Activated CD8-positive, alpha-beta T cell treated with anti-CD3 and anti-CD28 coated beads, Interleukin-2, amount 10 ng/mL, durations not matched to agents 7 days and 5 days (primary cell): ENCODE measurements around the gene FAT3. TPM values are rescaled to one million over a fixed set of nuclear protein-coding genes. Genes with fewer than 3 reads are reported as not detected.

Experiments
- ATAC-seq: fragments of 150-1000 bp; cut with Tn5 transposase; one replicate; pipeline ENCODE4 v1.10.0; 2021; ENCODE audit warnings: moderate library complexity
- CTCF ChIA-PET: fragments of 350-600 bp; sonication (Branson Sonifier 250); formaldehyde crosslinking; loops from one replicate; lab custom pipeline; 2021; ENCODE audit warnings: antibody characterized with exemption; lab: Charles Lee
- POLR2A ChIA-PET: fragments of 350-600 bp; sonication (Branson Sonifier 250); formaldehyde crosslinking; loops from one replicate; lab custom pipeline; 2021; ENCODE audit warnings: antibody characterized with exemption; lab: Charles Lee
- DNase-seq: peaks from one replicate; pipeline ENCODE4 v3.0.0-alpha.2; 2020
- H3K27ac Mint-ChIP-seq: one replicate; pipeline ENCODE4 v1.8.0; 2021; ENCODE audit warnings: mild to moderate bottlenecking, mixed read lengths
- H3K27me3 Mint-ChIP-seq: one replicate; pipeline ENCODE4 v1.8.0; 2021; ENCODE audit warnings: low read depth, mixed read lengths
- H3K36me3 Mint-ChIP-seq: one replicate; pipeline ENCODE4 v1.8.0; 2021; ENCODE audit warnings: low read depth, mixed read lengths
- H3K4me1 Mint-ChIP-seq: one replicate; pipeline ENCODE4 v1.8.0; 2021; ENCODE audit warnings: low read depth, mixed read lengths
- H3K4me3 Mint-ChIP-seq: one replicate; pipeline ENCODE4 v1.8.0; 2021; ENCODE audit warnings: mild to moderate bottlenecking, mixed read lengths
- H3K9me3 Mint-ChIP-seq: one replicate; pipeline ENCODE4 v1.8.0; 2022; ENCODE audit warnings: mixed read lengths; ENCODE audit not compliant: insufficient read depth
- total RNA-seq, 2 experiments: library from RNA; stranded (reverse); gene quantifications; one replicate each; pipeline ENCODE4 v1.2.3, GENCODE V29; 2021

FAT3 gene
- total RNA-seq, 2 experiments from 2014 or later: not detected

GRCh38 chr11:92245700-92246271 lies 21.2 kb downstream of the FAT3 start:
- Mint-ChIP-seq H3K27ac (no peak overlapping the region), H3K4me3 (no peak overlapping the region), H3K4me1 (no peaks in the 10 kb centered on the region), H3K9me3 (no peaks in the 10 kb centered on the region), H3K27me3 (no peaks in the 10 kb centered on the region), H3K36me3 (no peaks in the 10 kb centered on the region)
- ChIA-PET POLR2A (no interaction called here), CTCF (no interaction called here)
- DNase-seq: no peak
- ATAC-seq: no peak

DNA sequence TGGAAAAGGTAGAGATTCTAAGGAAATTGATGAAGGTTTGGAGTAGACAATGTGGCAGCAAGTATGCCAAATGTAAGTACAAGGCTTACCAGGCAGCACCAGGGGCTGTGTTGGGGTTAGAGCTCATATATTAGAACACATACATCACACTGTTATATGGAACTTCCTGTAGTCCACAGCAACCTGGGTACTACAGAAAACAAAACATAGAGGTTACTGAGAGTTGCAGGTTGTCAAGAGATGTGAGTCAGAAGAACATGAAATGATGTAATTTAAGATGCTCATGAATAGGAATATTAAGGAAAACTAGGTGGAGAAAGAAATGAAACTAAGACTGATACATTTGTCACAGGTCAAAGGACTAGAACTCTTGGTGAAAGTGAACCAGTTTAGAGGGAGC lies 22.0 kb downstream of the FAT3 start:
- POLR2A ChIA-PET: interaction anchor here (0.7 kb wide), 1 partner anchor 950 kb away, joined by 5 read pairs; no protein-coding TSS in a partner anchor
- Mint-ChIP-seq H3K4me1 (no peaks in the 10 kb centered on the region), H3K9me3 (no peaks in the 10 kb centered on the region), H3K36me3 (no peaks in the 10 kb centered on the region), H3K4me3 (no peak overlapping the region), H3K27me3 (no peaks in the 10 kb centered on the region), H3K27ac (no peak overlapping the region)
- DNase-seq: no peak
- CTCF ChIA-PET: no interaction called here
- no peak for ATAC-seq

DNA sequence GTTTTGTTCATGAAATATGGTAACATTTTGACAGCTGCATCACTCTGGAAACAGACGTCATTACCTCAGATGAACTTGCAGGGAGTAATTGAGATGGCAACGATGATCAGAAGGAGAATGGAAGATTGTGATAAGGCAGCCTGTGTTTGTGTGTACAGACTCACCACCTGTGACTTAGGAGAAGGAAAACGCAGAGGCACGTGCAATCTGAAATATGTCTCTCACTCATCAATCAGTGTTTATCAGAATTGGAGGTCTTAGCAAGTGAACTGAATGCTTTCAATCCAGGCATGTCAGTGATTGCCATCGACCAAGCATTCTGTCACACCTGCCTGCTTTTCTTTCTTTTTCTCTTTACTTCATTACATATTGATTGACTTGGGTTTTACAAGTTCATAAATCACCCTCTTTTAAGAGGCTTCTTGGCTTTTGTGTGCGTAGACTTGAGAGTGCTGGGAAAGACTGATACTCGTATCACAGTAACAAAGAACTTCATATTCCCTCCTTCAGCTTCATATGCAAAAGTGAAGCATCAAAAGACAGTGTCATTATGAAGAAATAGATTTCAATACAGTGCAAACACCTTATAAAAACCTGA lies 24.6 kb downstream of the FAT3 start:
- Mint-ChIP-seq H3K9me3 (no peaks in the 10 kb centered on the region), H3K27ac (no peak overlapping the region), H3K36me3 (no peaks in the 10 kb centered on the region), H3K4me1 (no peaks in the 10 kb centered on the region), H3K4me3 (no peak overlapping the region), H3K27me3 (no peaks in the 10 kb centered on the region)
- CTCF ChIA-PET: no interaction called here
- no peak for DNase-seq
- POLR2A ChIA-PET: no interaction called here
- ATAC-seq: no peak

GRCh38 chr11:92251980-92252379 lies 27.4 kb downstream of the FAT3 start:
- POLR2A ChIA-PET: no interaction called here
- H3K27ac Mint-ChIP-seq: no peak overlapping the region
- no peaks in the 10 kb centered on the region for H3K9me3 Mint-ChIP-seq
- no peaks in the 10 kb centered on the region for H3K27me3 Mint-ChIP-seq
- ATAC-seq (no peak), DNase-seq (no peak)
- H3K4me1 Mint-ChIP-seq: no peaks in the 10 kb centered on the region
- H3K4me3 Mint-ChIP-seq: no peak overlapping the region
- no peaks in the 10 kb centered on the region for H3K36me3 Mint-ChIP-seq
- CTCF ChIA-PET: no interaction called here

DNA sequence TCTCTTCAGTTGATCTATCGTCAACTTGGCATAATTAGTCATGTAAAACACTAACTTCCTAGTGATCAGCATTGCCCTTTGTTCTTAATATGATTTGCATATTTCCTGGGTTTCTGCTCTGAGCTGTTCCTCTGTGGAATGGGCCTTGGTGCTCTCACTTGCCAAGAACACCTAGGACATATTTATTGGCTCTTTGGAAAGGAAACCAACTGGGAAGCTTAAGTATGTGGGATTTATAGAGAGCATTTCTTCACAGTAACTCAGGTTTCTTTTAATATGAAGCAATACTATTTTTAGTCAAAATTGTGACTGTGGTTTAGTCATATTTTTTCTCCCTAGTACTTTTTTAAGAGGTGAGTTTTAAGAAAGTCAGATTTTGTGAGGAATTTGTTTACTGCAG lies 28.8 kb downstream of the FAT3 start:
- Mint-ChIP-seq H3K27ac (no peak overlapping the region), H3K9me3 (no peaks in the 10 kb centered on the region), H3K36me3 (no peaks in the 10 kb centered on the region), H3K4me3 (no peak overlapping the region), H3K27me3 (no peaks in the 10 kb centered on the region), H3K4me1 (no peaks in the 10 kb centered on the region)
- POLR2A ChIA-PET: no interaction called here
- ATAC-seq (no peak), DNase-seq (no peak)
- CTCF ChIA-PET: no interaction called here

GRCh38 chr11:92253945-92254344 lies 29.3 kb downstream of the FAT3 start:
- Mint-ChIP-seq H3K36me3 (no peaks in the 10 kb centered on the region), H3K27me3 (no peaks in the 10 kb centered on the region), H3K4me1 (no peaks in the 10 kb centered on the region), H3K9me3 (no peaks in the 10 kb centered on the region), H3K27ac (no peak overlapping the region), H3K4me3 (no peak overlapping the region)
- ChIA-PET CTCF (no interaction called here), POLR2A (no interaction called here)
- DNase-seq (no peak), ATAC-seq (no peak)

GRCh38 chr11:92257536-92257935 lies 32.9 kb downstream of the FAT3 start:
- CTCF ChIA-PET: no interaction called here
- no peaks in the 10 kb centered on the region for H3K9me3 Mint-ChIP-seq
- no peak overlapping the region for H3K27ac Mint-ChIP-seq

DNA sequence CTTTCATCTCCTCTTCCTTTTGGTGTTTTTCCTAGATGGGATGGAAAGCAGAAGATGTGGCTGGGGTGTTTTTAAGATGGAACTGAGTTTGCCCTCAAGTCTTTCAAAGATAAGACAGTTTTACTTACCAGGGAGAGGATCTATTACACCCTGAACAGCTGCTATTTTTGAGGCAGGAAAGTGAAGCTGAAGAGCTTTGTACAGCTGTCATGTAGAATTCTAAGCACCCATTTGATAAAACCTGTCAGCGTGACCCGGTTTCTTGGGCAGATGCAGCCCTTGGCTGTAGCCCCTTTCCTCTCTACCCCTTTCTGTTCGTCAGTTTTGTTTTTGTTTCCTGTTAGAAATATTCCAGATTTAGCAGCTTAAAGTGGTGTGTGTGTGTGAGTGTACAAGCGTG lies 35.2 kb downstream of the FAT3 start:
- DNase-seq: no peak
- Mint-ChIP-seq H3K36me3 (no peaks in the 10 kb centered on the region), H3K9me3 (no peaks in the 10 kb centered on the region), H3K4me1 (no peaks in the 10 kb centered on the region), H3K27me3 (no peaks in the 10 kb centered on the region), H3K27ac (no peak overlapping the region), H3K4me3 (no peak overlapping the region)
- CTCF ChIA-PET: no interaction called here
- POLR2A ChIA-PET: no interaction called here
- no peak for ATAC-seq

More at GRCh38 chr11:92257536-92257935, 32.9 kb downstream of the FAT3 start:
- Mint-ChIP-seq H3K4me1 (no peaks in the 10 kb centered on the region), H3K36me3 (no peaks in the 10 kb centered on the region), H3K27me3 (no peaks in the 10 kb centered on the region), H3K4me3 (no peak overlapping the region)
- DNase-seq (no peak), ATAC-seq (no peak)
- POLR2A ChIA-PET: no interaction called here

DNA sequence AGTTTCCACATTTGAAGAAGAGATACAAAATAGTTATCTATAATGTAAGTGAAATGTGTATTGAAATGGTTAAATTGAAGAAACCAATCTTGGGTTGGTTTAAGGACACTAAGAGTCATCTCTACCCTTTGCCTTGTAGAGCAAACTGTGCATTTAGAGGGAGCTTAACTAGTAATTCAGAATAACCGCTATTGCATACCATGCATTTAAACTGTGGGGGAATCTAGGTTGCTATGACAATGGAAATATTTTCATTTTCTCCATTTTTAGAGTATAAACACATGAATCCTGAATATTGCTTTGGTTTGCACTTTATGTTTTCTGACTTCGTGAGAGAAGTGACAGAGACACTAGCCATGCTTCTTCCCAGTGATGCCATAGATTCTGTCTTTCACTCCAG lies 39.7 kb downstream of the FAT3 start:
- no peak overlapping the region for H3K4me3 Mint-ChIP-seq
- DNase-seq (no peak), ATAC-seq (no peak)
- ChIA-PET POLR2A (no interaction called here), CTCF (no interaction called here)
- H3K27ac Mint-ChIP-seq: no peak overlapping the region
- no peaks in the 10 kb centered on the region for H3K9me3 Mint-ChIP-seq
- no peaks in the 10 kb centered on the region for H3K36me3 Mint-ChIP-seq
- H3K27me3 Mint-ChIP-seq: no peaks in the 10 kb centered on the region
- H3K4me1 Mint-ChIP-seq: no peaks in the 10 kb centered on the region

DNA sequence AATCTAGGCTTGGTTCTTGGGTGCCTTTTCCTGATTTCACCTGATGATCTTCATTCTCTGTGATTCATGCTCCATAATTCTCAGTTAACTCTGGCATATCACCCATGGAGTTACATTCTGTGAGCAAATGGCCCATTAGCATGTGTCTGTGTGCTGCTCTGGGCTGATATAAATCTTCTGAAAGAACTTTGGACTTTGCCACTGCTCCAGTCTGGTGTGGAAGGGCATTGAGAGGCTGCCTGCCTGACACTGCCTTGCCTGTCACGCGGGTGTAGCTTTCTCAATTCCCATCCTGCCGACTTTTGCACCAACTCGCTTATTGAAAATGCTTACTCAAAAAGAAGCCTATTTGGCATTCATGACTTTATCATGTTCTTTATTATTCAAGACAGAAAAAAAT lies 42.2 kb downstream of the FAT3 start:
- ATAC-seq: no peak
- ChIA-PET POLR2A (no interaction called here), CTCF (no interaction called here)
- Mint-ChIP-seq H3K27me3 (no peaks in the 10 kb centered on the region), H3K4me1 (no peaks in the 10 kb centered on the region), H3K27ac (no peak overlapping the region), H3K9me3 (no peaks in the 10 kb centered on the region), H3K36me3 (no peaks in the 10 kb centered on the region), H3K4me3 (no peak overlapping the region)
- DNase-seq: no peak

GRCh38 chr11:92267278-92267677 lies 42.7 kb downstream of the FAT3 start:
- Mint-ChIP-seq H3K4me3 (no peak overlapping the region), H3K4me1 (no peaks in the 10 kb centered on the region), H3K36me3 (no peaks in the 10 kb centered on the region), H3K27me3 (no peaks in the 10 kb centered on the region), H3K27ac (no peak overlapping the region), H3K9me3 (no peaks in the 10 kb centered on the region)
- DNase-seq (no peak), ATAC-seq (no peak)
- POLR2A ChIA-PET: no interaction called here
- CTCF ChIA-PET: no interaction called here

GRCh38 chr11:92267968-92268367 lies 43.4 kb downstream of the FAT3 start:
- H3K27me3 Mint-ChIP-seq: no peaks in the 10 kb centered on the region
- H3K4me1 Mint-ChIP-seq: no peaks in the 10 kb centered on the region
- no peak for ATAC-seq
- POLR2A ChIA-PET: no interaction called here
- no peak for DNase-seq
- H3K9me3 Mint-ChIP-seq: no peaks in the 10 kb centered on the region
- CTCF ChIA-PET: no interaction called here
- no peaks in the 10 kb centered on the region for H3K36me3 Mint-ChIP-seq
- no peak overlapping the region for H3K27ac Mint-ChIP-seq
- H3K4me3 Mint-ChIP-seq: no peak overlapping the region

DNA sequence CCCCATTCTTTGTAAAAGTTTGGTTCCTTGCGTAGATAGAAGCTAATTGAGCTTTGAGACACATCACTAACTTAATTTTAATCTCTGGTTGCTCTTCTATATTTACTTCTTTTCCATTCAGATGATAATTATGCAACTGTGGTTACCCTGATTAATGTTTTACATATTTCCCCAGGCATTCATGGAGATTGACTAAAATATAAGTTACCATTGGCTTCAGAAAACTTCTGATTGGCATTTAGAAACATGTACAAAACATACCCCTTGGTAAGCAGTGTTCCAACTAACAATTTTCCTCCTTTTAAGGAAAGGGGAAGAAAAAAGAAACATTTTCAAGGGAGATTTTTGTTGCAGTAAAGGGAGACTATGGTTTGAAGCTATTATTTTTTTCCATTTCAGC lies 43.9 kb downstream of the FAT3 start:
- ChIA-PET POLR2A (no interaction called here), CTCF (no interaction called here)
- DNase-seq (no peak), ATAC-seq (no peak)
- Mint-ChIP-seq H3K4me3 (no peak overlapping the region), H3K4me1 (no peaks in the 10 kb centered on the region), H3K27ac (no peak overlapping the region), H3K27me3 (no peaks in the 10 kb centered on the region), H3K9me3 (no peaks in the 10 kb centered on the region), H3K36me3 (no peaks in the 10 kb centered on the region)
